ENCODE measurements around the gene CHRNA5. TPM values are rescaled to one million over a fixed set of nuclear protein-coding genes. Genes with fewer than 3 reads are reported as not detected.

CHRNA5 gene

Small RNAs within 50 kb of the gene (small RNA-seq; reads per million reads assigned to genes)
- not detected for gene AC067863.2 (ENCODE audit: insufficient read depth)

Measured in neuronal stem cell (in vitro differentiated cells).